ENCODE data around the gene WWOX. TPM values are rescaled to one million over a fixed set of nuclear protein-coding genes. Genes with fewer than 3 reads are reported as not detected.
"Not testable (repeated sequence)": the region's sequence is repeated elsewhere in the genome, so short reads cannot be mapped to it uniquely, and the experiment has no call there.

WWOX gene
- total RNA-seq, 1 experiment from 2014 or later: 5.3 TPM

DNA sequence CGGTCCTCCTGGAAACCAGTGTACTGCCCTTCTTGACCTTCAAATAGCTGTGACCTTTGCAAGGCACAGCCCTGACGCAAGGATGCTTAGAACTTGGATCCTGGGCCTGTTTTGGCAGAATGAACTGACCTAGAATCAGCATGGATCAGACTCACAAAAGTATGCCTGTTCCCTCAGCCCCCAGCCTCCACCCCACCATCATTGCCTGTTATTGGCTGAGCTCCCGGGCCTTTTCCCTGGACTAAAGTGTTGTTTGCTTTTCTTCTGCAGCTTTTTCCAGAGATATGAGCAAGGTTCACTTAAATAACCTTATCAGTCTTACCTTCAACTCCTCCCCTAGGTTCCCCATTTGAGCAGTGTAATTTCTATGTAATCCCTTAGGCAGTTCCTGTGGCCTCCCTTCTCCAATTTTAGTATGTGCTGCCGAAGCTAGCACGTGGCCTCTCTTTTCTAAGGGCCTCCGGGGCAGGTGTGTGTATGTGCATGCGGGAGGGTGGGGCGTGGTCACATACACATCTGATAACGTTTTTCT lies 1153.7 kb downstream of the WWOX start:
- in situ Hi-C loops (cut with HindIII; ENCODE audit: low pct_unique_long_range_greater_than_20kb, low sequenced_read_pairs): no loop called here

DNA sequence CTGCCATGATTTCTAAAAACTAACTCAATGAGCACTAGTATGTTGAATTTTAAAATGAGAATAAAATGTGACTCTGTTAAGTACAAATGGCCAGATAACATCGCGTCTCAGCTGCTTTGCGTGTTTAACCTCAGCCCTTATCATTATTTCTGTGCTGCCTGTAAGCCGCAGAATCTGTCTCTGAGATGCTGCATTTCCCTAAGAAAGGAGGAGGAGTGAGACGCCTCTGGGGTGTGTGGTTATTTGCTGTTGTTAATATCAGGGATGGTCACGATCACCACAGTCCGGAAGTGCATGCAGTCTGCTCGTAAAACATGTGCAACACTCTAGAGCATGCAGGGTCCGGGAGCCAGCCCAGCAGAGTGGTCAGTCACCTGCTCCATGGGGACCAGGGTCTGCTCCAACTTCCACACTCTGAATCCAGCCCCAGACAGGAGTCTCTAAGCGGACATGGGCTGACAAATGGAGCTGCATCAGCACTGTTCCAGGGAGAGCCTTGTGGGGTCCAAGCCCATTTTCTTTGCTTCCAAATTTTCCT lies 1158.6 kb downstream of the WWOX start:
- in situ Hi-C loops (cut with HindIII; ENCODE audit: low pct_unique_long_range_greater_than_20kb, low sequenced_read_pairs): no loop called here
- no peak for DNase-seq (ENCODE audit: low read depth, low spot score)

More for the DNA sequence above, 1153.7 kb downstream of the WWOX start:
- no peak for DNase-seq (ENCODE audit: low read depth, low spot score)

DNA sequence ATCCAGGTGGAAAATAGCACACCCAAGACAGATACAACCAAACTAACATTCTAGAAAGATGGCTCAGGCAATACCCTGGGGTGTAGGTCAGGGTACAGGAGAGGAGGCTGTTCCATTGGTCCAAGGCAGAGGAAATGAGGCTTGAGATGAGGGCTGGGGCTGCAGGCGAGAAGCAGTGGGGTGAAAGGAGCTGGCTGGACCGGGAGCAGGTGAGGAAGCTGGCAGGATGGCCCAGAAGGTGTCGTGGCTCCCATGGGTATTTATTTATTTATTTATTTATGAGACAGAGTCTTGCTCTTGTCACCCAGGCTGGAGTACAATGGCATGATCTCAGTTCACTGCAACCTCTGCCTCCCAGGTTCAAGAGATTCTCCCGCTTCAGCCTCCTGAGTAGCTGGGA lies 1161.4 kb downstream of the WWOX start:
- DNase-seq (ENCODE audit: low read depth, low spot score); in situ Hi-C loops (cut with HindIII; ENCODE audit: low pct_unique_long_range_greater_than_20kb, low sequenced_read_pairs): not testable (repeated sequence)

DNA sequence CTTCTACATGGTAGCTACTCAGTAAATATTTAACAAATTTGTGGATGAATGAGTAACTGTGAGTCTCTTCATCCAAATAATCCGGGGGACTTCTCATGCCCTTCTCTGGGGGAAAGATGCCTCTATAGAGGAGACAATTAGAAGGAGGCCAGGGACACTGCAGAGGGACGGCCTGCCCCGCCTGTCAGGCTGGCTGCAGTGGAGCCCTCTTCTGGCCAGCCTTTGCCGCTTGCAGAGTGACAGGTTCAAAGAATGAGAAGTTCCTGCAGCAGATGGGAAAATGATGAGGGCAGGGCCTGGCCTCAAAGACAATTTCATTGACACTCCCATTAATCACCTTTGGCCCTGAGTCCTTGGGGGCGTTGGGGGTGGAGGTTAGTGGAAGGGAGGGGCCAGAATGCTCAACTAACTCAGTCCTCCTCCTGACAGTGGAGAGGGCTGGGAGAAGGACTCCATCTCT lies 1162.1 kb downstream of the WWOX start:
- in situ Hi-C loops (cut with HindIII; ENCODE audit: low pct_unique_long_range_greater_than_20kb, low sequenced_read_pairs): no loop called here
- peak; percentile 59 for DNase-seq (ENCODE audit: low read depth, low spot score)

DNA sequence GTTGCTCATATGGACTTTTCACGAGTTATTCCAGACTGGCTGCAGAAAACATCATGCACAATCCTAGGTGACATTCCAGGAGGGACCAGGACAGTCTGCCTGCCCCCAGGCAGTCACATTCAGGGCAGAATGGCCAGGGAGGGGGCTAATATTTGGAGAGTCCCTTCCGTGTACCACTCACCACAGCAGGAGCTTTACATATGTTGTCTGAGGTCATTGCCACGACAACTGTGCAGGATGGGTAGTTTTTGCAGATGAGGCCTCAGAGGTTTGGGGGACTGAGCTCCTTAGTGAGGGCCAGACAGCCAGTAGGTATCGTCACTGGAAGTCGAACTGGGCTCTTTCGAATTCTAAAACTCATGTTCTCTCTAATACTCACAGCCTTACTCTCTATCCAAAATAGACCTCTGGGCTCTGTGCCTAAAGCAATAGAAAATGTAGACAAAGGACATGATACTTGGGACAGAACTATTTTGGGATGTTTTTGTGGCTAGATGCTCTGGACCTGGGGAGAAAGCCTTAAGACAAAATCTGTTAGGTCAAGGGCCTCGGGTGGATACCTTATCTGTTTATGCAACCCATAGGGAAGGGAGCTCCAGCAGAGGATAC lies 1162.6 kb downstream of the WWOX start:
- no peak for DNase-seq (ENCODE audit: low read depth, low spot score)
- in situ Hi-C loops (cut with HindIII; ENCODE audit: low pct_unique_long_range_greater_than_20kb, low sequenced_read_pairs): no loop called here

Small RNAs within 50 kb of the gene (small RNA-seq; reads per million reads assigned to genes)
- 0 reads per million in 2 experiments for gene AC027279.3

Other genes with a start within 250 kb of the WWOX start
- gene CLEC3A, start 77.1 kb upstream of the WWOX start, total RNA-seq (2014; rRNA removed; shearing (Covaris generic)): not detected in 2 replicates